DMS53 treated with DMSO at 0.1 percent for 48 hours (cell line): Measurements from ENCODE around the gene TBC1D13.
"Not testable (repeated sequence)": the region's sequence is repeated elsewhere in the genome, so short reads cannot be mapped to it uniquely, and the experiment has no call there.

Experiments used
- DNase-seq: peaks from one replicate; lab custom pipeline; 2025; ENCODE audit not compliant: unreplicated experiment; lab: John Stamatoyannopoulos, UW

Gene TBC1D13, protein sequence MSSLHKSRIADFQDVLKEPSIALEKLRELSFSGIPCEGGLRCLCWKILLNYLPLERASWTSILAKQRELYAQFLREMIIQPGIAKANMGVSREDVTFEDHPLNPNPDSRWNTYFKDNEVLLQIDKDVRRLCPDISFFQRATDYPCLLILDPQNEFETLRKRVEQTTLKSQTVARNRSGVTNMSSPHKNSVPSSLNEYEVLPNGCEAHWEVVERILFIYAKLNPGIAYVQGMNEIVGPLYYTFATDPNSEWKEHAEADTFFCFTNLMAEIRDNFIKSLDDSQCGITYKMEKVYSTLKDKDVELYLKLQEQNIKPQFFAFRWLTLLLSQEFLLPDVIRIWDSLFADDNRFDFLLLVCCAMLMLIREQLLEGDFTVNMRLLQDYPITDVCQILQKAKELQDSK

GRCh38 chr9:128786681-128787601 is at the start of gene TBC1D13:
Gene TBC1D13 (plus strand): TSS chr9:128787253. CDS start chr9:128787354, 101 bp downstream.
- peak; percentile 61 for DNase-seq

DNA sequence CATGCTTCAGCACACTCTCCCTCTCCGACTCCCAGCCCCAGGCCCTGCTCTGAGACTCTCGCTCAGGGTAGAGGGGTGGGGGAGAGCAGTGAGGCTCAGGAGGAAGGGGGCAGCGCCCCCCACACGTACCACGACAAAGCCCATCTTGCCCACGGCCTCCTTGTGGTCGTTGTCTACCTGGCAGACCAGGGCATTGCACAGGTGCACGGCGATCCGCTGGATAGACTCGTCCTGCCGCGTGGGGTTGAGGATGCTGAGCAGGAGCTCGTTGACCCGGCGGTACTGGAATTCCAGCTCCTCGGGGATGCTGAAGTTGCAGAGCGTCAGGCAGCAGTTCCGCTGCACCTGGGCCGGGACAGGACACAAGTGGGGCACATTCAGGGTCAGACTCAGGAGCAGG is 44.7 kb upstream of the TBC1D13 start:
- no peak for DNase-seq

DNA sequence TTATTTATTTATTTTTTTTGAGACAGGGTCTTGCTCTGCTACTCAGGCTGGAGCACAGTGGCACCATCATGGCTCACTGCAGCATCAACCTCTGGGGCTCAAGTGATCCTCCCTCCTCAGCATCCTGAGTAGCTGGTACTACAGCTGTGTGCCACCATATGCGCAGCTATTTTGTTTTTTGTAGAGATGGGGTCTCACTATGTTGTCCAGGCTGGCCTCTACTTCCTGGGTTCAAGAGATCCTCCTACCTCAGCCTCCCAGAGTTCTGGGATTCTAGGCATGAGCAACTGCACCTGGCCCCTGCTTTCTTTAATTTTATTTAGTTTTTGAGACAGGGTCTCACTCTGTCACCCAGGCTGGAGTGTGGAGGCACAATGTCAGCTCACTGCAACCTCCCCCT is 43.6 kb upstream of the TBC1D13 start:
- no peak for DNase-seq

DNA sequence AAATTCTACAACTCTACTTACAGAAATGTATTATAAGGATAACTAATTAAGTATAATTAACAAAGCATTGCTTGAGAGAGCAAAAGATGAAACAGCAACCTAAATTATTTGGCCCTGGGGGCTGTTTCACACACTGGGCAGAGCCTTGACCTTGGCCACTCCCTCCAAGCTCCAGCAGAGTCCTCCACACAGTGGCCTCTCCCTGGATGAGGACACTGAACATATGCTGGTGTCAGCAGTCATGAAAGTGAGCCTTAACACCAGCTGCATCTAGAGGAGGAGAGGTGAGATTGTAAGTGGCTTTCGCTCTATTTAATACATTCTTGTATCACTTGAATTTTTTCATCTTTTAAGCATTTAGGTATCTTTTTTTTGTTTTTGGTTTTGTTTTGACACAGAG is 39.8 kb upstream of the TBC1D13 start:
- DNase-seq: no peak

- DNase-seq: no peak
Observed at GRCh38 chr9:128750926-128751595, 36.0 kb upstream of the TBC1D13 start.

GRCh38 chr9:128753627-128754026 is 33.4 kb upstream of the TBC1D13 start:
- no peak for DNase-seq

DNA sequence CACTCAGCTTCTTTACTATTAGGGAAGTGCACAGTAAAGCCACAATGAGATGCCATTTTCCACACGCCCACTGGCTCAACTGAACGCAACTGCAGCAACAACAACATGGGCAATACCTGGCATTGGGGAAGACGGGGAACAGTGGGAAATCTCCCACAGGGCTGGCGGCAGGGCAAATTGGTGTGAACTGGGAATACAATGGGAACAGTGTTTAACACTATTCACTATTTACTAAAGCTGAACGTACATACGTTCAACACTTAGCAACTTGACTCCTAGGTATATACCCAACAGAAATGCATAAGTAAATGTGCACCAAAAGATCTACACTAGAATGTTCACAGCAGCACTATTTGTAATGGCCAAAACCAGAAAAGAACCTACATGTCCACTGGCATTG is 29.5 kb upstream of the TBC1D13 start:
- DNase-seq: no peak

GRCh38 chr9:128762671-128763449 is 24.2 kb upstream of the TBC1D13 start:
- no peak for DNase-seq

GRCh38 chr9:128764361-128764760 is 22.7 kb upstream of the TBC1D13 start:
- DNase-seq: no peak

DNA sequence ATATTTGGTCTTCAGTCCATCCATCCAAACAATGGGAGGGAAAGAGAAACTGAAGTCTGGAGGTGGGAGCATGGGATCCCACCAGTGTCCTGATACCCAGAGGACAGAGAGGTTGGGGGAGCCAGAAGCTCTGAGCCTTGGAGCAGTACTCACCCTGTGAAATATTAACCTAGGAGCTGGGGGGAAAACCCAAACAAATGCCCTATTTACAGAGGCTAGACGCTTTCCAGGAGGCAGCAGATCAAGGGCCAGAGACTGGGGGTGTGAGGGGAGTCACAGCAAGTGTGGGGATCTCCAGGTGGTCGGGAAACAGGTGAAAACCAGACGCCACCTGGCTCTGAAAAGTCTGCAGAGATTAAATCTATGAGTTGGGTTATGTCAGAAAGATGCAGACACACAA is 21.6 kb upstream of the TBC1D13 start:
- no peak for DNase-seq

DNA sequence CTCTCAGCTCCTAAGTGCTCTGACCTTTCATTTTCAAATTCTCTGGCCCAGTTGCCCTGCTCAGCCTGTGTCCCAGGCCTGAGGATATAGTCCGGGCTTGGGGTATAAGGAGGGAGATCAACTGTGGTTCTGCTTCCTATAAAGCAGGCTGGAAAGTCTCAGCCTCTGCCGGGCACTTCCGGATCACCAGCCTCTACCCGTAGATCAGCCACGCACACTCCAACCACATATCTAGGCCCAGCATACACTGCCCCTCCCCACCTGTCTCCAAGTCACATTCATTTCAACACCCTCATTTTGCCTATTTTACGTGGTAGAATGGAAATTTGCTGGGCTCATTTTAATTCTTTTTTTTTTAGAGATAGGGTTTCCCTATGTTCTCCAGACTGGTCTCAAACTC is 18.4 kb upstream of the TBC1D13 start:
- DNase-seq: no peak

DNA sequence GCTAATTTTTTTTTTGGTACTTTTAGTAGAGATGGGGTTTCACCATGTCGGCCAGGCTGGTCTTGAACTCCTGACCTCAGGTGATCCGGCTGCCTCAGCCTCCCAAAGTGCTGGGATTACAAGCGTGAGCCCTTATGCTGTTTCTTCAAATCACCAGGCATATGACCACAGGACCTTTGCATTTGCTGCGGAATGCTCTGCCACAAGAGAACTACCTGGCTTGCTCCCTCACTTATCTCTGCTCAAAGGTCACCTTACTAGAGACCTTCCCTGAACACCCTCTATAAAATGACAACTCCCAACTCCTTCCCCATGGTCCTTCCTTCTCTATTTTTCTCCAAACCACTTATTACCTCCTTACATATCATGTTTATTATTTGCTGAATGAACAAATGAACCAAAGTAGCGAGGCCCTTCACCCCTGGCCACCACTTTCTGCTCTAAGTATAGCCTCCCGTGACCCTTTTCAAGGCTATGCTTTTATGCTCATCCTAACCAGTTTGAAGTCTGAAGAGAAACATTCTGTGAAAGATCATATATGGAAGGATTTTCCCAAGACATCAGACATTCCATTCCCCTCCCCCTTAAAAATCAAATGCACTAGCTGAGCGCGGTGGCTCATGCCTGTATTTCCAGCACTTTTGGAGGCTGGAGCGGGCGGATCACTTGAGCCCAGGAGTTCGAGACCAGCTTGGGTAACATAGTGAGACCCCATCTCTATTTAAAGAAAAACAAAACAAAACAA is 16.6 kb upstream of the TBC1D13 start:
- no peak for DNase-seq

DNA sequence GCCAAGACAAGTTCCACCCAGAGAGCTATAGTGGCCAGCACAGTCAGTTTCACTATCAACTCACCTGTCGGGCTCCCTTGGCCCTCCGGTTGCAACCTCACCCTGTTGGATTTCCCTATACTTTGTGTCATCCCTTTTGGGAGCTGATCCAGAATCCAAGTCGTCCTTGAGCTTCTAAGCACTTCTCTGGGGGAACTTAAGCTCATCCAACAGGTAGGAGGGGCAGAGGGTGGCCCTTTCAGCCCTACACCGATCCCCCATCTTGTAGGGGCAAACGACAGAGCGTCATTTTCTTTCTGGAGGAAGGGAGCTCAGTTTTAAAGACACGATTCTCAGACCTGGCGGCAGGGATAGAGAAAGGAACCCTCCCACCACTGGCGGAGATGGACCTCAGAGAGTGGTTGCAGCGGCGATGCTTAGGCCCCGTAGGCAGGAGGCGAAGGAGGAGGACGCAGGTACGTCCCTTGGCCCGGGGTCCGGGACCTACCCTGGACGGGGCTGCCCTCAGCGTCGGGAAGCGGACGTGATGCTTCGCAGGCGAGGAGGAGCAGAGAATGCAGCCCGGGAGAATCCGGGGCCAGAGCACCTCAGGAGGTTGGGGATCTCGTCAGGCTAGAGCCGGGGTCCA is 15.8 kb upstream of the TBC1D13 start:
- DNase-seq: no peak

DNA sequence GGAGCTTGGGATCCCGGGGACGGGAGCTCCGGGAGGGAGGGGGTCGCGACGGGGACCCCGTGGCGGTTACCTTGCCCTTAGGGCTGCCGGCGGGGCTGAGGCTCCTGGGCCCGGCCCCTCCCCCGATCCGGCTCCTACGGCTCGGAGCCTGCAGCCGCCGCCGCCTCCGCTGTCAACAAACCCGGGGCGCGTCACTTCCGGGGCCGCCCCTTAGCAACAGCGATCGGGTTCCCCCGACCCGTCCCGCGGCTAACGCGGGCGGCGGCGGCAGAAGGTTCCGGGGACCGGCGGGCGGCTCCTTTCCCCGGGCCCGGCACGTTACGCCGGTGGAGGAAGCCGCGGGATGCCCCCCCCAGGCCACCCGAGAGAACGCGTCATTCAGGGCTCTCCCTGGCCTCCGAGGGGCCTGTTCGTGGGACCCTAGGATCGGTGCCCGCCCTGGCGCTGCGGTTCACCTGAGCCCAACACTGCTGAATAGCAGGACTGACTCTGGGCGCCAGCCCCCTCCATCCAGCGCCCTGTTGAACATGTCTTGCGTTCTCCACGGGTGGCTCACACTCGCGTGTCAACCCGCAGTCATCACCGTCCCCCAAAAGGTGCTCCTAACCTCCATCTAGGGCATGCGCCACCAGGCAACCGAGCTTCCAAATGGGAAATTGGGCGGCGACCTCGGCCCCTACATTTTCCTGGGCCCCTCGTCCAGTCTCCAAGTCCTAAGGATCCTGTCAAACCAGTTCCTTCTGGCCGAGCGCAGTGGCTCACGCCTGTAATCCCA is 15.1 kb upstream of the TBC1D13 start, which contains the start of gene ZER1:
TSS of gene ZER1 (minus strand) at position 183 of the 775 bp plus-strand sequence. CDS start 16,362 bp downstream, outside the sequence.
- DNase-seq: peak; percentile 88

DNA sequence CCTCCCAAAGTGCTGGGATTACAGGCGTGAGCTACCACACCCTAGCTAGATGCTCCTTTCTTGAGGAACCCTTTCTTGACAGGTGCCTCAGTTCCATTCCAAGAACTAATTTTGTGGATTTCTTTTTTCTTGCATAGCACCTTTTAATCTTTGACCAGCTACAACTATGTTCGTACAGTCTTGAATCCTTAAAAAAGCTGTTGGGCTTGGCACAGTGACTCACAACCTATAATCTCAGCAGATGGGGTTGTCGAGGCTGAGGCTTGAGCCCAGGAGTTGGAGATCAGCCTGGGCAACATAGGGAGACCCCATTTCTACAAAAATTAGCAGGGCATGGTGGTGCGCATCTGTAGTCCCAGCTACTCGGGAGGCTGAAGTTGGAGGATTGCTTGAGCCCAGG is 14.0 kb upstream of the TBC1D13 start:
- no peak for DNase-seq

DNA sequence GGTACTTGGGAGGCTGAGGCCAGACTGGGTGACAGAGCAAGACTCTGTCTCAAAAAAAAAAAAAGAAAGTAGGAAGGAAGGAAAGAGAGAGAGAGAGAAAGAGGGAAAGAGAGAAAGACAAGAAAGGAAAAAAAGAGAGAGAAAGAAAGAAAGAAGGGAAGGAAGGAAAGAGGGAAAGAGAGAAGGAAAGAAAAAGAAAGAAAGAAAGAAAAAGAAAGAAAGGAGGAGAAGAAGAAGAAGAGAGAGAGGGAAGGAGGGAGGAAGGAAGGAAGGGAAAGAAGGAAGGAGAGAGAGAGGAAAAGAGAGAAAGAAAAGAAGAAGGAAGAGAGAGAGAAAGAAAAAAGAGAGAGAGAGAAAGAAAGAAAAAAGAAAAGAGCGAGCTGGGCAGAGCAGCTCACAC is 12.2 kb upstream of the TBC1D13 start:
- DNase-seq: no peak

DNA sequence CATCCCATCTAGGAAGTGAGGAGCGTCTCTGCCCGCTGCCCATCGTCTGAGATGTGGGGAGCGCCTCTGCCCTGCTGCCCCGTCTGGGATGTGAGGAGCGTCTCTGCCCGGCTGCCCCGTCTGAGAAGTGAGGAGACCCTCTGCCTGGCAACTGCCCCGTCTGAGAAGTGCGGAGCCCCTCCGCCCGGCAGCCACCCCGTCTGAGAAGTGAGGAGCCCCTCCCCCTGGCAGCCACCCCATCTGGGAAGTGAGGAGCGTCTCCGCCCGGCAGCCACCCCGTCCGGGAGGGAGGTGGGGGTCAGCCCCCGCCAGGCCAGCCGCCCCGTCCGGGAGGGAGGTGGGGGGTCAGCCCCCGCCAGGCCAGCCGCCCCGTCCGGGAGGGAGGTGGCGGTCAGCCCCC is 7.0 kb upstream of the TBC1D13 start:
- not testable (repeated sequence) for DNase-seq

- no peak for DNase-seq
Observed at GRCh38 chr9:128781187-128782070, 5.6 kb upstream of the TBC1D13 start.
